Endothelial cell of umbilical vein (primary cell): ENCODE data around the gene HECTD2.

Experiments
- POLR2AphosphoS5 ChIP-seq: IDR thresholded peaks from 2 replicates; pipeline ENCODE4 v1.6.1; 2012; ENCODE audit warnings: low read depth, mild to moderate bottlenecking, control low read depth, low read length, moderate library complexity; ENCODE audit not compliant: insufficient read depth
- TF ChIP-seq, protein P1 (sequence below), 2 donors: IDR thresholded peaks; 1 replicate in 1 of 2; 2 replicates in 1 of 2; pipeline ENCODE4 v1.5.1; 2011; ENCODE audit warnings: low read length in 2 of 2, mild to moderate bottlenecking in 2 of 2, moderate library complexity in 2 of 2, control low read depth in 1 of 2, inconsistent platforms in 1 of 2, low read depth in 1 of 2; ENCODE audit not compliant: insufficient read depth in 1 of 2; ENCODE audit errors: extremely low read depth in 1 of 2

DNA sequence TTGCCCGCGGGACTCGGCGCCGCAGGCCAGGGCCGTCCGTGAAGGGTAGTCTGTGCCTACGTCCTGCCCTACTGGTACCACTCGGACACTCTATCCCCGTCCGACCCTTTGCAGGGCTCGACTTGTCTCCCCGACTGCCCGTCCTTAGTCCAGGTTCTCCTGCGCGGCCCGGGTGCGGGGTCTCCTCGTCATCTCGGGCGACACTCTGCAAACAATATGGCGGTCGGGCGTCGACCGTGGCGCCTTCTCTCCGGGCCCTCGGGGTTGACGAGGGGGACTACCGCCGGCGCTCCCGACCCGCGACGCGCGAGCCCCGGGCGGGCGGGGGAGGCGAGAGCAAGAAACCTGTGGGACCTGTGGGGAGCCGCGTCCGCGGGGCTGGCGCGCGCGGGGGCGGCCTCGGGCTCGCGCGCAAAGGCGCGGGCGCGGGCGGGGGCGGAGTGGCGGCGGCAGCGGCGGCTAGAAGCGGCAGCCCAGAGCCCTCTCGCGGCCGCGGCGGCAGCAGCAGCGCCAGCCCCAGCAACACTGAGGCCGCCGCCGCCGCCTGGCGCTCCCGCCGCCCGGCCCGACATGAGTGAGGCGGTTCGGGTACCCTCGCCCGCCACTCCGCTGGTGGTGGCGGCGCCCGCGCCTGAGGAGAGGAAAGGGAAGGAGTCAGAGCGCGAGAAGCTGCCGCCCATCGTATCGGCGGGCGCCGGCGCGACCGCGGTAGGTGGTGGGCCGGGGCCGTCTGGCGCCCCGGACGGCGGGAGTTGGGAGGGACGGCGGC is at the start of gene HECTD2:
- TF ChIP-seq POLR2AphosphoS5 = peak; percentile 51
- TF ChIP-seq, protein P1, sequence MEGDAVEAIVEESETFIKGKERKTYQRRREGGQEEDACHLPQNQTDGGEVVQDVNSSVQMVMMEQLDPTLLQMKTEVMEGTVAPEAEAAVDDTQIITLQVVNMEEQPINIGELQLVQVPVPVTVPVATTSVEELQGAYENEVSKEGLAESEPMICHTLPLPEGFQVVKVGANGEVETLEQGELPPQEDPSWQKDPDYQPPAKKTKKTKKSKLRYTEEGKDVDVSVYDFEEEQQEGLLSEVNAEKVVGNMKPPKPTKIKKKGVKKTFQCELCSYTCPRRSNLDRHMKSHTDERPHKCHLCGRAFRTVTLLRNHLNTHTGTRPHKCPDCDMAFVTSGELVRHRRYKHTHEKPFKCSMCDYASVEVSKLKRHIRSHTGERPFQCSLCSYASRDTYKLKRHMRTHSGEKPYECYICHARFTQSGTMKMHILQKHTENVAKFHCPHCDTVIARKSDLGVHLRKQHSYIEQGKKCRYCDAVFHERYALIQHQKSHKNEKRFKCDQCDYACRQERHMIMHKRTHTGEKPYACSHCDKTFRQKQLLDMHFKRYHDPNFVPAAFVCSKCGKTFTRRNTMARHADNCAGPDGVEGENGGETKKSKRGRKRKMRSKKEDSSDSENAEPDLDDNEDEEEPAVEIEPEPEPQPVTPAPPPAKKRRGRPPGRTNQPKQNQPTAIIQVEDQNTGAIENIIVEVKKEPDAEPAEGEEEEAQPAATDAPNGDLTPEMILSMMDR (IDR thresholded peaks at IDR 0.05; ENCODE audit: extremely low read depth in 1 of 2, insufficient read depth in 1 of 2, low read depth in 1 of 2, low read length in 2 of 2) = peak; percentile 10 to 21
